ENCODE data around the gene LRP1B. TPM values are rescaled to one million over a fixed set of nuclear protein-coding genes. Genes with fewer than 3 reads are reported as not detected.

LRP1B gene
- total and polyA plus RNA-seq, 5 experiments from 2014 or later, result not detected

DNA sequence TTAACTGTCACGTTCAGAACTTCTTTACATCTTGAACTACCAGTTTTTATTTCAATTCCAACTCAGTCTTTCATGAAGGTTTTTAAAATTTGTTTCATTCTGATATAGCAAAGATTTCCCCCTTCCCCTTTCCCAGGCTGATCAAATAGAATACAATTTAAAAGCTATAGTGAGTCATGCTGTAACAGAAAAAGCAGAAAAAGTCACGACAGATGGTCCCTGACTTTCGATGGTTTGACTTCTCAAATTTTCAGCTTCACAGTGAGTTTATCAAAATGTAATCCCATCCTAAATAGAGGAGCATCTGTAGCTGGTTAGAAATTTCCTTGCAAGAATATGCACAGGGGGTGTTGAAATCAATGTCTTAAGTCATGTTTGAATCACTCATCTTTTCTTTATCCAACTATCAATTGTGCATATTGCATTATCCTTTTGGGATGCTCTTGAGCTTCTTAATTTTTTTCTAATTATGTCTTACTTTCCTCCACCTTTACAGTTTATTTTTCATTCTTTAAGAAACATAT is 500.3 kb downstream of the LRP1B start:
- Mint-ChIP-seq H3K27ac (no peak overlapping the region), H3K36me3 (no peaks in the 10 kb centered on the region), H3K27me3 (no peaks in the 10 kb centered on the region), H3K4me1 (no peaks in the 10 kb centered on the region), H3K9me3 (peaks cover 0 to 16% (median 4%) of the 10 kb centered on the region in 9 donors), H3K4me3 (no peak overlapping the region)
- ATAC-seq, result no peak
- POLR2A ChIA-PET, result no interaction called here
- DNase-seq, result no peak

DNA sequence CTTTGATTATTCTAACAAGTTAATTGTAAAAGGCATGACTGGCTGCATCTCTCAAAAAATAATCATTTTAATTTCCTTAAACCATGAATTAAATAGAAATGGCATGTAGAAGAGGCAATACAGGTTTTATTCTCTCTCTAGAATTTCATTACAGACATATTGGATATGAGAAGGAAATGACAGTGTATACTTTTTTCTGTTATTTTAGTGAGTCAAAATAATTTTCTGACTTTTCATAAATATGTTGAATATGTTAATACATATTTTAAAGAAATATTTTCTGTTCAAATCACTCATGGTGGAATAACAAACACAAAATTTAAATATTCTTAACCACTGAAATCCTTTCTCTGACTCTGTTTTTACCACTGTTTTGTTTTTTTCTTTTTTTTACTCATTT is 510.4 kb downstream of the LRP1B start:
- POLR2A ChIA-PET, result no interaction called here
- no peak overlapping the region for H3K27ac Mint-ChIP-seq
- no peaks in the 10 kb centered on the region for H3K27me3 Mint-ChIP-seq
- H3K36me3 Mint-ChIP-seq, result no peaks in the 10 kb centered on the region
- H3K4me3 Mint-ChIP-seq, result no peak overlapping the region
- H3K4me1 Mint-ChIP-seq, result no peaks in the 10 kb centered on the region
- DNase-seq (no peak), ATAC-seq (no peak)
- peaks cover 0 to 15% (median 3%) of the 10 kb centered on the region in 9 donors for H3K9me3 Mint-ChIP-seq

DNA sequence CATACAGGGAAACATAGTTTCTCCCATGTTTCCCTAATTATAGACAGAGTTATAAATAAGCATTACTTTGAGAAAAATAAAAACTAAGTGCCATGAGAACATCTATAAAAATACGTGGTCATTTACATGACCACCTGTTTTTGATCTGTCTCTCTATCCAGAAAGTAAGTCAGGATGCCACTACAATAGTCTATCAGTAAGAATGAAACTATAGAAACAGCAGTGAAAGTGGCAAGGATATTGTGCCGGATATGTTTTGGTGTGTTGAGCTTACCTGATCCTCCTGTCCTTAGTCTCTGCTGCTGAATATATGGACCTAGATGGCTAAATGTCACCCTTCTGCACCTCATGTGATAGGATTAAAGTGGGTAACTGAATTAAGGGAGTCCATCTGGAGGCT is 512.4 kb downstream of the LRP1B start:
- Mint-ChIP-seq H3K27ac (no peak overlapping the region), H3K9me3 (peaks cover 0 to 10% (median 2%) of the 10 kb centered on the region in 9 donors), H3K4me1 (no peaks in the 10 kb centered on the region), H3K36me3 (no peaks in the 10 kb centered on the region), H3K27me3 (no peaks in the 10 kb centered on the region), H3K4me3 (no peak overlapping the region)
- POLR2A ChIA-PET, result no interaction called here
- no peak for DNase-seq
- ATAC-seq, result no peak

DNA sequence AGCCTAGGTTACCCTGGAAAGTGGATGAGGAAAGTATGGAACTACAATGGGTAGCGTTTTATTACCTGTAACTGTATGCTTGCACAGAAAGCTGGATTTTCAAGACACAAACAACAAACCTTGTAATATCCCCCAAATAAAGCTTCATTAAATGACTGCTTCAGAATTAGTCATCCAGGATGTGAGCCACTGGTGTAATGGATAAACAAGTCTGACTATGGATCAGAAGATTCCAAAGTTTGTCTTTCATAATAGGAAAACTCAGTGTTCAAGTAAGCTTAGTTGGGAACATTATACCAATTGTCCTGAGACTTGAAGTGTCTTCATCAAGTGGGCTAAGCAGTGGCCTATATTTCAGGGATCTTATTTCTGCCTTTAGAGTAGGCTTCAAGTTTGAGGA is 518.8 kb downstream of the LRP1B start:
- Mint-ChIP-seq H3K27me3 (no peaks in the 10 kb centered on the region), H3K36me3 (no peaks in the 10 kb centered on the region), H3K9me3 (peaks cover 0 to 12% (median 2%) of the 10 kb centered on the region in 9 donors), H3K27ac (no peak overlapping the region), H3K4me1 (no peaks in the 10 kb centered on the region), H3K4me3 (no peak overlapping the region)
- ATAC-seq, result no peak
- no peak for DNase-seq
- POLR2A ChIA-PET, result no interaction called here

DNA sequence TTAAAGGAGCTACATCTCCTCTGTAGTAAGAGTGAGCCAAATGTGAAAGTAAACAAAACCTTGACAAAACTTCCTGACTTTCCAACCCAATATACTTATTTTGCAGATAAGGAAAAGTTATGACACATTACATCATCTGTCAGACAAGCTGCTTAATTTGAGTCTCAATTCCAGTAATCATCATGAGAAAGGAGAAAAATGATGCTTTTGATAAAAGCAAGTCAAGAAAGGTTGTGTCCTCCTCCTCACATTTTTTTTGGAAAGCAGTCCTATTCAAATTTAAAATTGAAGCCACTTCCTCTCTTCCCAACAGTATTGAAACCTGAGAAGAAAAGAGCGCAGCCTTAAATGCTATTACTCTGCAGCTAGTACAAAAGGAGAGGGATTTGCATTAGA is 519.6 kb downstream of the LRP1B start:
- no peaks in the 10 kb centered on the region for H3K36me3 Mint-ChIP-seq

DNA sequence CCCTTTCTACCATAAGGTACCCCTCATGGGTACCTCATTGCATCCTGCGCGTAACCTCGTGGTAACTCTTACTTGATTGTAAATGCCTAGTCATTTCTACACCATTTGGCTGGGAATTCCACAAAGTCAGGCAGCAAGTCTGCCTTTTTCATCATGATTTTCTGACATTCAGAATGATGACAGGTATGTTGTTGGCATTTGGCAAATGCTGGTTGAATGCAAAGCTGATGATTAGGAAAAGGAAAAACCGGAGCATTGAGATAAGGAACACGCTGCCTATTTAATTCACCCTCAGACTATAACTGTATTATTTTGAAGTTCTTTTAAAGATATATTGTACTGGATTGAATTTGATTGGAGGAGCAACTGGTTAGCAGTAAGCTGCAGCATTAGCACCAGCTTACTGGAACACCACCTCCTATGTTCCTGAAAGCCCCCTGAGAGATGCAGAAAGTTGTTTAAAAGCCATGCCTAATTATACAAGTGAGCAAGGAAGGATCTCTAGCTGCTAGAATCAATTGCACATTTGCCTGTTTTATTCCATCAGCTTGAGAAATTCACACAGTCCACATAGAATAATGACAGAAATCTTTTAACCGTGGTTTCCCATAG is 520.1 kb downstream of the LRP1B start:
- POLR2A ChIA-PET, result no interaction called here
- no peak overlapping the region for H3K27ac Mint-ChIP-seq
- no peaks in the 10 kb centered on the region for H3K36me3 Mint-ChIP-seq
- no peaks in the 10 kb centered on the region for H3K4me1 Mint-ChIP-seq
- DNase-seq (no peak), ATAC-seq (no peak)
- no peaks in the 10 kb centered on the region for H3K27me3 Mint-ChIP-seq
- no peak overlapping the region for H3K4me3 Mint-ChIP-seq
- H3K9me3 Mint-ChIP-seq, result peaks cover 0 to 13% (median 2%) of the 10 kb centered on the region in 9 donors

More for the DNA sequence above, 519.6 kb downstream of the LRP1B start:
- DNase-seq (no peak), ATAC-seq (no peak)
- POLR2A ChIA-PET, result no interaction called here
- peaks cover 0 to 10% (median 2%) of the 10 kb centered on the region in 9 donors for H3K9me3 Mint-ChIP-seq
- H3K27ac Mint-ChIP-seq, result no peak overlapping the region
- no peaks in the 10 kb centered on the region for H3K4me1 Mint-ChIP-seq
- H3K27me3 Mint-ChIP-seq, result no peaks in the 10 kb centered on the region
- H3K4me3 Mint-ChIP-seq, result no peak overlapping the region

DNA sequence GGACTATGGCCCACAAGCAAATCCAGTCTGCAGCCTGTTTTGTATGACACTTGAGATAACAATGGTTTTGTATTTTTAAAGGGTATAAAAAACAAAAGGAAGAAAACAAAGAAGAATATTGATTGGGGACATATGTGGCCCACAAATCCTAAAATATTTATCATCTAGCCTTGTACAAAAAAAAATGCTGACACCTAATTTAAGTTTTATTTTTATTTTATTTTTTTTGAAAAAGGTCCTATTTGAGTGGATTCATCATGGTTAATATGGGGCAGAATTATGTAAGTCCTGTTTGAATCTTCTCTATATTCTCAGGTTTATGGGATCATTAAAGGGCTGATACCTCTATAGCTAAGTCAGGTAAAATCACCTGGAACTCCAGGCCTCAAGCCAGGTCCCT is 525.7 kb downstream of the LRP1B start:
- Mint-ChIP-seq H3K4me3 (no peak overlapping the region), H3K27ac (no peak overlapping the region), H3K9me3 (peaks cover 0 to 8% (median 2%) of the 10 kb centered on the region in 9 donors), H3K36me3 (no peaks in the 10 kb centered on the region), H3K27me3 (no peaks in the 10 kb centered on the region), H3K4me1 (no peaks in the 10 kb centered on the region)
- DNase-seq (no peak), ATAC-seq (no peak)
- POLR2A ChIA-PET, result no interaction called here

DNA sequence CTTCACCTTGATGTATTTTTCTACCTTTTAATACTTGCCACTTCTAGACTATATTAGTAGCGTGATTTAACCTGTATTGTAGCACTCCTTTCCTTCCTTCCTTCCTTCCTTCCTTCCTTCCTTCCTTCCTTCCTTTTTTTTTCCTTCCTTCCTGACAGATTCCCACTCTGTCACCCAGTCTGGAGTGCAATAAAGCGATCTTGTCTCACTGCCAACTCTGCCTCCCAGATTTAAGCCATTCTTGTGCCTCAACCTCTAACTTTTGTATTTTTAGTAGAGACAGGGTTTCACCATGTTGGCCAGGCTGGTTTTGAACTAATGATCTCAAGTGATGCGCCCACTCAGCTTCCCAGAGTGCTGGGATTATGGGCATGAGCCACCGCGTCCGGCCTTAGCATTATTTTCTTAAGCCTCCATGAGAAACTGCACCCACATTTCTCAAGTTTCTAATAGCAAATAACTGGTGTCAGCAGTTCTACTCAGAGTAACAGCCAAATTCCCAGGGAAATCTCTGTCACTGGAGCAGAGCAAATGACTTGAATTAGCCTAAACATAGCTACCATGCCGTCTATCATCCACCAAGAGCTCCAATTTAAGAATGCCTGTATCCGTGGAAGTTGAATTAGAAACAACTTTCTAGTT is 529.2 kb downstream of the LRP1B start:
- Mint-ChIP-seq H3K4me3 (no peak overlapping the region), H3K9me3 (peaks cover 0 to 22% (median 6%) of the 10 kb centered on the region in 9 donors), H3K27me3 (no peaks in the 10 kb centered on the region), H3K4me1 (no peaks in the 10 kb centered on the region), H3K27ac (no peak overlapping the region), H3K36me3 (no peaks in the 10 kb centered on the region)
- no peak for DNase-seq
- ATAC-seq, result no peak
- POLR2A ChIA-PET, result no interaction called here

DNA sequence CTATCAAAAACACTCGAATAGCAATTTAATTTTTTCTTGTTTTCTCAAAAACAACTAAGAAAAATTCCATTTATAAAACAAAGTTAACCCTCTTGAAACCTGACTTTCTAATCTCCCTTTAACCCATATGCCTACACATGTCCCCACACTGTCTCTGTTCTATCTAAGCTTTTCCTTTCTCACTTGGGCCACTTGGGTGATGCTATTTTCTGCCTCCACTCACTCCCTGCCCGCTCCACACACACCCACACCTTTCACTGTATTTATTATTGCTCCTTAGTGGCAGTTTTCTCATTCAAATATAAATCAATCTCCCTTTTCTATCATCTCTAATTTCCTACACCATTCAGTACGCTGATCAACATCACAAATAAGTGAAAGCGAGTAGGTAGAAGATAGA is 531.1 kb downstream of the LRP1B start:
- DNase-seq, result no peak
- no peaks in the 10 kb centered on the region for H3K27me3 Mint-ChIP-seq

DNA sequence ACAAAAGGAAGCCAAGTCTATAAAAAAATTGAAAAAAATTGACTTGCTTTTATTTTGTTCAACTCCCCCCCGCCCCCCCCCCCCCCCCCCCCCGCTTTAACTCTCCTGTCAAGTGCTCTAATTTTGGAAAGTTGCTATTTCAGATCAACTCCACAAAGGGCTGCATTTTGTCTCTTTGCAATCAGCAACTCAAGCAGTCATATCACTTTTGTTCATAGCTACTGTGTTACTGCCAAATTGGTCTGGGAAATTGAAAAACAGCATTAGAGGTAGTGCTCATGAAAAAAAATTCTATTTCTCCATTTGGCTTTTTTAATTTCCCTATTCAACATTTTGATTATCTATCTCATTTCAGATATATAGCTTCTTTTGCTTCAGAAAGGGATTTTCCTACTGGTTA is 531.8 kb downstream of the LRP1B start:
- Mint-ChIP-seq H3K36me3 (no peaks in the 10 kb centered on the region), H3K9me3 (peaks cover 0 to 22% (median 6%) of the 10 kb centered on the region in 9 donors), H3K27me3 (no peaks in the 10 kb centered on the region), H3K4me1 (no peaks in the 10 kb centered on the region), H3K27ac (no peak overlapping the region), H3K4me3 (no peak overlapping the region)
- POLR2A ChIA-PET, result no interaction called here
- no peak for ATAC-seq
- no peak for DNase-seq

More for the DNA sequence above, 531.1 kb downstream of the LRP1B start:
- POLR2A ChIA-PET, result no interaction called here
- H3K9me3 Mint-ChIP-seq, result peaks cover 0 to 22% (median 6%) of the 10 kb centered on the region in 9 donors
- ATAC-seq, result no peak
- H3K27ac Mint-ChIP-seq, result no peak overlapping the region
- no peaks in the 10 kb centered on the region for H3K36me3 Mint-ChIP-seq
- no peaks in the 10 kb centered on the region for H3K4me1 Mint-ChIP-seq
- no peak overlapping the region for H3K4me3 Mint-ChIP-seq

DNA sequence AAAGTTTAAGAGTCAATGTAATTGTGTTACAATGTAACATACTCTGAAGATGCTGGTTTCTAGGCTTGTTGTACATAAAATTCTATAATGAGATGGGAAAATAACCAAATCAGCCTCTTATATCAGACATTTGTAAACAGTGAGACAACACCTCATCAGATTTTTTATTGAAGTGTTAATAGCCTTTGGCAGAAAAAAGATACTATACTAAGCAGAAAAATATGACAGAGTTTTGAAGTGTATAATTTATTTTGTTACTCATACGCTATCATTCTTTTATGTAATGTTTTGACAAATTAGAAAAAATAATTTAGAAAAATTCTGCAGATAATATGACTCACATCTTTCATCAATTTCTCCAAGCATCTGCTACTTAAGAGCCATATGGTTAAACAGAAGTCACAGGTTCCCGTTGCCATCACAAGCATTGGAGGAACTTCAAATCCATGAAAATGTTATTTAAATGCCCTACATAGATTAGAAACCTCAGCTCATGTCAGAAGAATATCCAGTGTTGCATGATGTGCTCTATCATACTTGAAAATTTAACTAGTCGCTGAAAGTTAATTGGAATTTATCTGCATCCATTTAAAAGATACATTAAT is 535.4 kb downstream of the LRP1B start:
- Mint-ChIP-seq H3K4me3 (no peak overlapping the region), H3K36me3 (no peaks in the 10 kb centered on the region), H3K27me3 (no peaks in the 10 kb centered on the region), H3K9me3 (peaks cover 2 to 30% (median 9%) of the 10 kb centered on the region in 9 donors), H3K27ac (no peak overlapping the region), H3K4me1 (no peaks in the 10 kb centered on the region)
- POLR2A ChIA-PET, result no interaction called here
- DNase-seq (no peak), ATAC-seq (no peak)

DNA sequence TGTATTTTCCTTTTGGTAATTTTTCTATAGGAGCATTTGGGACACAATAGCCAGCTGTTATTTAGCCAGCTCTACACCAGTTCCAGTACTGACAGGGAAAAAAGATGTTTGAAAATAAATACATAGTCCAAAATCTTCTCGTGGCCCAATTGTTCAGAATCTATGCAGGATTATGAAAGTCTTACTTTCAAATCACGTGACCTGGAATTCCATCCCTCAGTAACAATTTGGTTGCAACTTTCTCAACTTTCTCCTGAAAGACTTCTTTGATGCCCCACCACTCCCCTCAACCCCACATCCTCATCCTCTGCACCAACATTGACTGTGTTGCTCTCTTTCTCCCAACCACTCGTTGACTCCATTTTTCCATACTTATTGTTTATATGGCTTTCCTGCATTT is 539.0 kb downstream of the LRP1B start:
- POLR2A ChIA-PET, result no interaction called here
- DNase-seq, result no peak
- Mint-ChIP-seq H3K36me3 (no peaks in the 10 kb centered on the region), H3K4me3 (no peak overlapping the region), H3K27ac (no peak overlapping the region), H3K9me3 (peaks cover 2 to 20% (median 9%) of the 10 kb centered on the region in 9 donors), H3K4me1 (no peaks in the 10 kb centered on the region), H3K27me3 (no peaks in the 10 kb centered on the region)
- ATAC-seq, result no peak

DNA sequence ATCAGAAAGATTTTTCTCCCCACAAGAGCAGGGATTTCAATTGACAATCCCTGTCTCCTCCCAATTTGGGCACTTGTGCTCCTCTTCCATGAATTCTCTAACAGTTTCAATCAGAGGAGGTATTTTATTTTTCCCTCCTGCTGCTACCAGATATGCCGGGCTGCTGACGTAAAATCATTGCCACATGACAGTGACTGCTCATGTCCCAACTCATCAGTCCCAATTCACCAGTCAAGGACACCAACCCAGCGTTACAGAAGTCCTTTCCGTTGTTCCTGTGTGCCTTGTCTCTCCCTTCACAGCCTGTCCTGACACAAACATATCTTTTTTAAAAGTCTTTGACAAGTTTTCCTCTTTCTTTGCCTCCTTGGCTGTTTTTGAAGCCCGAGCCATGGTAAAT is 540.2 kb downstream of the LRP1B start:
- Mint-ChIP-seq H3K27ac (no peak overlapping the region), H3K4me3 (no peak overlapping the region), H3K27me3 (no peaks in the 10 kb centered on the region), H3K4me1 (no peaks in the 10 kb centered on the region), H3K9me3 (peaks cover 2 to 20% (median 9%) of the 10 kb centered on the region in 9 donors), H3K36me3 (no peaks in the 10 kb centered on the region)
- DNase-seq, result no peak
- ATAC-seq, result no peak
- POLR2A ChIA-PET, result no interaction called here
